Progenitor cell of endocrine pancreas (in vitro differentiated cells): ENCODE results near the gene ADAMTSL1. TPM values are rescaled to one million over a fixed set of nuclear protein-coding genes. Genes with fewer than 3 reads are reported as not detected.

Experiments used
- DNase-seq: peaks from one replicate; pipeline ENCODE4 v3.0.0; 2021; ENCODE audit warnings: low spot score; ENCODE audit not compliant: unreplicated experiment
- H3K27ac Mint-ChIP-seq: 2 replicates; pipeline ENCODE4 v1.8.0; 2021; ENCODE audit warnings: mild to moderate bottlenecking, moderate library complexity, mixed read lengths
- H3K27me3 Mint-ChIP-seq: 2 replicates; pipeline ENCODE4 v1.8.0; 2021; ENCODE audit warnings: mixed read lengths
- H3K36me3 Mint-ChIP-seq: 2 replicates; pipeline ENCODE4 v1.8.0; 2022; ENCODE audit warnings: mixed read lengths; ENCODE audit not compliant: insufficient read depth
- H3K4me1 Mint-ChIP-seq: 2 replicates; pipeline ENCODE4 v1.8.0; 2021; ENCODE audit warnings: low read depth, mixed read lengths
- H3K4me3 Mint-ChIP-seq: 2 replicates; pipeline ENCODE4 v1.8.0; 2021; ENCODE audit warnings: low read depth, mild to moderate bottlenecking, moderate library complexity, mixed read lengths
- H3K9me3 Mint-ChIP-seq: 2 replicates; pipeline ENCODE4 v1.8.0; 2021; ENCODE audit warnings: low read depth, mixed read lengths
- total RNA-seq: library from RNA; stranded (reverse); gene quantifications from 2 replicates; pipeline ENCODE4 v1.2.1, GENCODE V29; 2021
- TF ChIP-seq, protein P1 (sequence below): fragments of 200-600 bp; sonication (generic); IDR thresholded peaks from one replicate; pipeline ENCODE4 v1.5.0; 2021; ENCODE audit warnings: antibody characterized with exemption, mild to moderate bottlenecking; ENCODE audit not compliant: unreplicated experiment

The ADAMTSL1 gene
- total RNA-seq, 1 donor from 2014 or later = 2.1 TPM

DNA sequence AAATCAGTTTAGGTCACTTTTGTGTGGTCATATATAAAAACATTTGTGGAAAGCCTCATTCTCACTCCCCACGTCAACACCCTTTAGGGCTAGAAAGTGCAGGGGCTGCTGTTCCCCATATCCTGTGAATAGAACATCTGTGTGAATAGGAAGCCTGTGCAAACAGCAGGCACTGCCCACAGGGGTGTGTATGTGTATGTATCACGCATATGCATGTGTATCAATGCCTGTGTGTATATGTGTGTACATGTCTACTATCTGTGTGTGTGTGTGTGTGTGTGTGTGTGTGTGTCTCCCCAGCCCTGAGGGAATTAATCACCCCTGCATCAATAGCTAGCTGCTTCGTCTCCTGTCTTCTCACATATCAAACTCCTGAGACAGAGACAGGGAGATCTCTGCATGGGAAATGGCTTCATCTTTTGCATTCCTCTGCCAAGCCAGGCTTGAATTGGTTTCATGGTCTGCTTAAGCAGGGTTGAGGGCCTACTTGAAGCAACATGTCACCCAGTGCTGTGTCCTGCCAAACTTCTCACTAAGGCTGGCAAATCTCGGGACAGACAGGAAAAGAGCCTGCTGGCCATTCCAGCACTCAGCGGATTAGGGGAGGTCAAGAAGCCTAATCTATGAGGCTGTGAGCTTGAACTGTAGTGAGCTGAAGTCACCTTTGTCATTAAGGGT is 265.8 kb downstream of the ADAMTSL1 start:
- DNase-seq = no peak
- no peak overlapping the region for H3K4me3 Mint-ChIP-seq
- no peaks in the 10 kb centered on the region for H3K36me3 Mint-ChIP-seq
- H3K4me1 Mint-ChIP-seq = peaks cover 9% of the 10 kb centered on the region
- TF ChIP-seq, protein P1, sequence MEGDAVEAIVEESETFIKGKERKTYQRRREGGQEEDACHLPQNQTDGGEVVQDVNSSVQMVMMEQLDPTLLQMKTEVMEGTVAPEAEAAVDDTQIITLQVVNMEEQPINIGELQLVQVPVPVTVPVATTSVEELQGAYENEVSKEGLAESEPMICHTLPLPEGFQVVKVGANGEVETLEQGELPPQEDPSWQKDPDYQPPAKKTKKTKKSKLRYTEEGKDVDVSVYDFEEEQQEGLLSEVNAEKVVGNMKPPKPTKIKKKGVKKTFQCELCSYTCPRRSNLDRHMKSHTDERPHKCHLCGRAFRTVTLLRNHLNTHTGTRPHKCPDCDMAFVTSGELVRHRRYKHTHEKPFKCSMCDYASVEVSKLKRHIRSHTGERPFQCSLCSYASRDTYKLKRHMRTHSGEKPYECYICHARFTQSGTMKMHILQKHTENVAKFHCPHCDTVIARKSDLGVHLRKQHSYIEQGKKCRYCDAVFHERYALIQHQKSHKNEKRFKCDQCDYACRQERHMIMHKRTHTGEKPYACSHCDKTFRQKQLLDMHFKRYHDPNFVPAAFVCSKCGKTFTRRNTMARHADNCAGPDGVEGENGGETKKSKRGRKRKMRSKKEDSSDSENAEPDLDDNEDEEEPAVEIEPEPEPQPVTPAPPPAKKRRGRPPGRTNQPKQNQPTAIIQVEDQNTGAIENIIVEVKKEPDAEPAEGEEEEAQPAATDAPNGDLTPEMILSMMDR = no peak
- no peaks in the 10 kb centered on the region for H3K9me3 Mint-ChIP-seq
- no peak overlapping the region for H3K27ac Mint-ChIP-seq
- no peaks in the 10 kb centered on the region for H3K27me3 Mint-ChIP-seq

- Mint-ChIP-seq H3K9me3 (no peaks in the 10 kb centered on the region), H3K4me3 (no peak overlapping the region), H3K4me1 (peaks cover 19% of the 10 kb centered on the region), H3K36me3 (no peaks in the 10 kb centered on the region), H3K27me3 (no peaks in the 10 kb centered on the region), H3K27ac (no peak overlapping the region)
- no peak for DNase-seq
- TF ChIP-seq, protein P1 = no peak
These were observed 267.4 kb downstream of the ADAMTSL1 start for GRCh38 chr9:18741359-18741758.

DNA sequence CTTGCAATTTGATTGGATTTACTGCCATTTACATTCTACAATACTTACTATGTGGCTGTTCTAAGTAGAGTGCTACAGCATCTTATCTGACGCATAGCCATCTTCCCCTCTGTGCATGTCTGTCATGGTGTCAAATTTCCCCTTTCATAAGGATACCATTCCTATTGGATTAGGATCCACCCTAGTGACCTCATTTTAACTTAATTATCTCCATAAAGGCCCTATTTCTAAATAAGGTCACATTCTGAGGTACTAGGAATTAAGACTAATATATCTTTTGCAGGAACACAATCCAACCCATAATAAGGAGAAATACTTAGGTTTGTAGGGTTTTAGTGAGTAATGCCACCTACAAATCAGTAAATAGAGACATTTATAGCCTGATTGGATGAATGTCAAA is 268.0 kb downstream of the ADAMTSL1 start:
- H3K4me1 Mint-ChIP-seq = peaks cover 22% of the 10 kb centered on the region
- H3K9me3 Mint-ChIP-seq = no peaks in the 10 kb centered on the region
- no peaks in the 10 kb centered on the region for H3K27me3 Mint-ChIP-seq
- DNase-seq = no peak
- no peaks in the 10 kb centered on the region for H3K36me3 Mint-ChIP-seq
- no peak overlapping the region for H3K27ac Mint-ChIP-seq
- TF ChIP-seq, protein P1 = no peak
- H3K4me3 Mint-ChIP-seq = no peak overlapping the region

DNA sequence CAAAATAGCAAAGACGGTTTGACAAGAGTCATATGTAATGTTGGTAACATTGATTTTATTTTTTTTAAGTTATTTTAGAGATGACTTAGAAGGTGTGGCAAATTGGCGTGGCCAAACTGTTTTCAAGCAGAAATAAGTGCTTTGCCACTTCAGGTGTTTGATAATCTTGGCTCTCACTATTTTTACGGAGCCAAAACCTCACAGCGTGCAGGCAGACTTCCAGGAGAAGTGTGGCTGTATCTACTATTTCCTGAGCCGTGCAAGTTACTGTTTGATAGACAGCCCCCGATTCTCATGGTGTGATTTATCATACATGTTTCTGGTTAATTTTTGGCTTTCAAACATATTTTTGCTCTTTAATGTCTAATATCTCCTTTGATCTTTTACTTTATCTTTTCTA is 269.5 kb downstream of the ADAMTSL1 start:
- DNase-seq = no peak
- Mint-ChIP-seq H3K27ac (no peak overlapping the region), H3K4me1 (peaks cover 29% of the 10 kb centered on the region), H3K9me3 (no peaks in the 10 kb centered on the region), H3K27me3 (no peaks in the 10 kb centered on the region), H3K4me3 (no peak overlapping the region), H3K36me3 (no peaks in the 10 kb centered on the region)
- TF ChIP-seq, protein P1 = no peak

GRCh38 chr9:18743971-18744370 is 270.0 kb downstream of the ADAMTSL1 start:
- no peak overlapping the region for H3K27ac Mint-ChIP-seq
- no peak for DNase-seq
- no peaks in the 10 kb centered on the region for H3K27me3 Mint-ChIP-seq
- peaks cover 29% of the 10 kb centered on the region for H3K4me1 Mint-ChIP-seq
- H3K4me3 Mint-ChIP-seq = no peak overlapping the region
- no peaks in the 10 kb centered on the region for H3K9me3 Mint-ChIP-seq
- no peaks in the 10 kb centered on the region for H3K36me3 Mint-ChIP-seq
- TF ChIP-seq, protein P1 = no peak
